Measurements from ENCODE around the gene EFCAB11.

GRCh38 chr14:89890589-89890988 lies 63.9 kb downstream of the EFCAB11 start:
- TF ChIP-seq, protein P1, sequence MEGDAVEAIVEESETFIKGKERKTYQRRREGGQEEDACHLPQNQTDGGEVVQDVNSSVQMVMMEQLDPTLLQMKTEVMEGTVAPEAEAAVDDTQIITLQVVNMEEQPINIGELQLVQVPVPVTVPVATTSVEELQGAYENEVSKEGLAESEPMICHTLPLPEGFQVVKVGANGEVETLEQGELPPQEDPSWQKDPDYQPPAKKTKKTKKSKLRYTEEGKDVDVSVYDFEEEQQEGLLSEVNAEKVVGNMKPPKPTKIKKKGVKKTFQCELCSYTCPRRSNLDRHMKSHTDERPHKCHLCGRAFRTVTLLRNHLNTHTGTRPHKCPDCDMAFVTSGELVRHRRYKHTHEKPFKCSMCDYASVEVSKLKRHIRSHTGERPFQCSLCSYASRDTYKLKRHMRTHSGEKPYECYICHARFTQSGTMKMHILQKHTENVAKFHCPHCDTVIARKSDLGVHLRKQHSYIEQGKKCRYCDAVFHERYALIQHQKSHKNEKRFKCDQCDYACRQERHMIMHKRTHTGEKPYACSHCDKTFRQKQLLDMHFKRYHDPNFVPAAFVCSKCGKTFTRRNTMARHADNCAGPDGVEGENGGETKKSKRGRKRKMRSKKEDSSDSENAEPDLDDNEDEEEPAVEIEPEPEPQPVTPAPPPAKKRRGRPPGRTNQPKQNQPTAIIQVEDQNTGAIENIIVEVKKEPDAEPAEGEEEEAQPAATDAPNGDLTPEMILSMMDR (conservative IDR thresholded peaks at IDR 0.05; ENCODE audit: low read length): no peak
- TF ChIP-seq EZH2phosphoT487 (IDR thresholded peaks at IDR 0.05; ENCODE audit: borderline replicate concordance): no peak
